Activated CD4-positive, alpha-beta T cell treated with anti-CD3 and anti-CD28 coated beads, Interleukin-2, amount 50 U/mL, for 4 hours (primary cell): Measurements from ENCODE around the gene TMEM40.
"Not testable (repeated sequence)": the region's sequence is repeated elsewhere in the genome, so short reads cannot be mapped to it uniquely, and the experiment has no call there.

Experiments used
- DNase-seq, 2 experiments: peaks; one replicate each; pipeline ENCODE4 v3.0.0-alpha.2; 2020

Gene TMEM40

GRCh38 chr3:12759097-12759679 is at the start of gene TMEM40:
TMEM40 (minus strand) TSS chr3:12759259; CDS start chr3:12749832, 9,427 bp downstream.
- no peak for DNase-seq

DNA sequence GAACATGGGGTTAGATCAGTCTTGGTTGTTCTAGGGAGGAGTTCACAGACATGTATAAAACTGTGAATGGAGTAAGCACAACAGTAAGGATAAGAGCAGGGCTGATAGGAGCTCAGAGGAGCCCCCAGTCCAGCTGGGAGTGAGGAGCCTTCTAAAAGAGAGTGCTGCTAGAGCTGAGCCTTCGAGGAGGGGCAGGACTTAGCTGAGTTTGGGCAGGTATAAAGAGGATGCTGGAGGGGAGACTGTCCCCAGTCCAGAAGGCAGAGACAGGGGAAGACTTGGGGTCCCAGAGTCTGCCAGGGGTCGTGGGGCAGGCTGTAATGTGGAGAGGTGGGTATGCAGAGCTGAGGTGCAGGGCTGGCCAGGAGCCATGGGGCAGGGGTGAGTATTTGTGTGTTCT is 49.5 kb upstream of the TMEM40 start:
- DNase-seq: no peak

GRCh38 chr3:12807601-12808359 is 48.7 kb upstream of the TMEM40 start:
- no peak for DNase-seq

GRCh38 chr3:12807066-12807465 is 48.0 kb upstream of the TMEM40 start:
- no peak for DNase-seq

DNA sequence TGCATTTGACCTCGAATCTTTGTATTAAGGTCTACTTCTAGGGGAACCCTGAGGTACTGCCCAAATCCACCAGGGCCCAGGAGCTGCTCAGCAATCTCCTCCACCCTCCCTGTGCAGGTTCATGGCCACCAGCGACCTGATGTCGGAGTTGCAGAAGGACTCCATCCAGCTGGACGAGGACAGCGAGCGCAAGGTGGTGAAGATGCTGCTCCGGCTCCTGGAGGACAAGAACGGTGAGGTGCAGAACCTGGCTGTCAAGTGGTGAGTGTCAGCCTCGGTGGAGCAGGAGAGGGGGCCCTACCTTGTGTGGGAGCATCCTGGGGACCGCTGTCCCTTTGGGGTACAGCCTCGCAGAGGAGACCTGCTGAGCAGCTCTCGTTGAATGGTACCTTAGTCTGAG is 44.3 kb upstream of the TMEM40 start:
- no peak for DNase-seq

DNA sequence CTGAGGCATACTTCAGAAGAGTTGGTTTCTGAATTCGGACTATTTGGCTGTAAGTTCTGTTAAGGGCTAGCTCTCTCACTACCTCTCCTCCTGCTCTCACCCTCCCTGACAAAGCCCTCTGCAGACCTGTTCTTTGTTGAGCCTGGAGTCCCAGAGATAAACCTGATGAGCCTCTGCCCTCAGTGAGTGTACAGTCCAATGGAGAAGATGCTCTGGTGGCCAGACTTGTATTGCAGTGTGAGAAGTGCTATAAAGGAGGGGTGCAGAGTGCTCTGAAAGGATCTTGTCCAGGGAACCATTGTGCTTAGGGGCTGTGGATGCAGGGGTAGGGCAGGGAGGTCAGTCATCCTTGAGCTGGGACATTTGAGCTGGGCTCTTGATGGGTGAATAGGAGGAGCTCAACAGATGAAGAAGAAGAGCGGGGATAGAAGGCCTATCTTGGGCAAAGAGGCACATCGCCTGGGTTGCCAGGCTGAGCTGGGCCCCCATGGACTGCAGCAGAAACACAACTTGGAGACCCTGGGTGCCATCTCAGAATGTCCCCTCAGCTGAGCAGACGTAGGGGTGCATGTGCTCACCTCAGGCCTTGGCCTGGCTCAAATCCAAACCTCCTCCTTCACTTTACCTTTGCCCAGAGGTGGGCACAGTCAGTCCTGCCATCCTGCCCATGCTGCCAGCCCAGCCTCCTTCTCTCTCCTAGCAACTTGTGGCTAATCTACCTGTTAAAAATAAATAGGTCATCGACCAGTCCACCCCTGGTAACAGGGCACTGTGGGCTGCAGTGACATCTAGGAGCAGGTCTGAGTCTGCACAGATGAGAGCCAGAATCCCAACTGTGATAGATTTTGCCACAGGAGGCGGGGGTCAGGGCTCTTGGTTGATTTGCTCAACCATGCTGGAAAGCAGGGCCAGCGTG is 40.7 kb upstream of the TMEM40 start:
- DNase-seq: no peak

DNA sequence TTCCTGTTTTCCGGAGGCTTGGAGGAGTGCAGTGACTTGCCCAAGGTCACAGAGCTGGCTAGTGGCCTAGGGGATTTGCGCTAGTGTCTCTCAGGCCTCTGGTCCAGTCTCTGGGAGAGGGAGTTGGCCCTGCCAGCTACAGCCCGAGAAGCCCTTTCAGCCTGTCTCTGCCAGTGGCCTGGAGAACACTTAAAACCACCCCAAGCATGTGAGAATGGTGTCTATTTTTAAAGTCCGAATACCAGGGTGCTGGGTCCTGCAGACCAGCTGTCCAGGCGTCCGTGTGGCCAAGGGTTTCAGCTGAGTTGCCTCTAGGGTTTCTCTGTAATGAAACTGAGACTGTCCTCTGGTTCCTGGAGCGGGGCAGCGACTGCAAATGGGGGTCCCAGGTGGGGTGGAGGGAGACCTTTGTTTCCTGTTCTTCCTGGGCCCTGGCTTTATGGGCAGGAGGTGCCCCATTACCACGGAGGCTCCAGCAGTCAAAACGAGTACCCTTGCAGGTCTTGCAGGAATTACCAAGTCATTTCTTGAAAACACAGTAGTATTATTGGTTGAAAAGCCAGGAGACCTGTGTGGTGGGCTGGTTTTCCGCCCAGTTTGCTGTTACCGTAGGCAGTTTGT is 39.6 kb upstream of the TMEM40 start:
- no peak for DNase-seq

GRCh38 chr3:12797892-12798558 is 39.0 kb upstream of the TMEM40 start:
- no peak for DNase-seq

DNA sequence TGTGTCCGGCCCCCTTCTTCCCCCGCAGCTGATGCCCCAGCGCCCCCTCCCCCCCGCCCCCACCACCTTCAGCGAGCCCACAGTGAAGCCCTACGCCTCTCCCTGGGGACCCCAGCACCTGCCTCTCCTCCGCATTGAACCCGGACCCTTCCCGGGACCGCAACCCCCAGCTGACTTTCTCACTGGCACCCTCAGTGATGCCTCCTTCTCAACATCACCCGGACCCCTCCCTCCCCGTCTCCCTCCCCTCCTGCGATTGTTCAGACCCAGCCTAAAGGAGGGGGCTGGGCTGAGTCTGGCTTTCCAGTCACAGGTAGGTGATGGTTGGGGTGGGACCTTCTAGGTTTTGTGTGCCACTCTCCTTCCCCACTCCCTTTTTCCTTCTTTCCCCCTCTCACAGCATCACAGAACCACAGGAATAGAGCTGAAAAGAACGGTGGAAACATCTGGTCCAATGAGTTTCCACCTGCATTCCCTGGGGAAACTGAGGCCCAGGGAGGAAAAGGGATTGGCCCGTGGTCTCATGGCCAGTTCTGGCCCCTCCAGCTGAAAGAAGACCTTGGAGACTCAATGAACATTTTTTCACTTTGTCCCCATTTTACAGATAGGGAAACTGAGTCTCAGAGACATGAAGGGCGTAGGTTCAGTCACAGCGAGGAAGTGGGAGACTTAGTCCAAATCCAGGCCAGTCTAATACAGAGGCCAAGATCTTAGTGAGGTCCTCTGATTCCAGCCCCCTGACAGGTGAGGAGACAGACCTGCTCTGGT is 38.2 kb upstream of the TMEM40 start:
- DNase-seq: no peak

GRCh38 chr3:12796171-12797123 is 37.4 kb upstream of the TMEM40 start, which contains the start of gene CAND2:
CAND2 (plus strand) TSS chr3:12796680; CDS start chr3:12796721, 41 bp downstream.
- peak; percentile 14 to 25 for DNase-seq

- no peak for DNase-seq
Observed at GRCh38 chr3:12793701-12794100, 34.6 kb upstream of the TMEM40 start.

DNA sequence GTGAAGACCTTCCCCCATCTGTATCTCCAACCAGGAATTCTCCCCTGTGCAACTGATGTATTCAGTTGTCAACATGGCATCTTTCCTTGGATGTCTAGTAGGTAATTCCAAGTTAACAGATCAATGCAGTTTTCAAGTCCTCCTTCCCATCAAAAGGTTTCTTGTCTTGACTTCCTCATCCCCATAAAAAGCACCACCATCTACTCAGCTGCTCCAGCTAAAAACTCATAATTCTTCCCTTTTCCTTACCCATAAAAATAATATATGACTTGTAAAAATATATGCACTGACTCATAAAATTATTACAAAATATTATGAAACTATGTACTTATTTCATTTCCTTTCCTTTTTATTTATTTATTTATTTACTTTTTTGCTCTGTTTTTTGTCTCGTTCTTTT is 32.4 kb upstream of the TMEM40 start:
- DNase-seq: no peak

- not testable (repeated sequence) for DNase-seq
Observed at GRCh38 chr3:12787967-12788690, 29.1 kb upstream of the TMEM40 start.

DNA sequence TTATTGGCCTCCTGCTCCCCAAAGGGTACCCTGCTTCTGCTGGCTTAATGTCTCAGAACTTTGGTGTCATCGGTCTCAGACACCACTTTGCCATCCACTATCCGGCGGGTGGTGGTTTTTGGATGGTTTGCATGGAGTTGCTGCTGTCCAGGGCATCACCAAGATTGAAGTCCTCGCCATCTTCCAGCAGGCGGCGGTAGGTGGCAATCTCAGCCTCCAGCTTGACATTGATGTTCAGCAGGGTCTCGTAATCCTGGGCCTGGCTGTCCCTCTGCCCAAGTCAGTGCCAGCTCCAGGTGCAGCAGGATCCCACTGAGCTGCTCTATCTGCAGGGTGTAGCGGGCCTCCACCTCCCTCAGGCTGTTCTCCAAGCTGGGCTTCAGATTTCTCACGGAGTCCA is 28.3 kb upstream of the TMEM40 start:
- DNase-seq: peak; percentile 51 to 55

DNA sequence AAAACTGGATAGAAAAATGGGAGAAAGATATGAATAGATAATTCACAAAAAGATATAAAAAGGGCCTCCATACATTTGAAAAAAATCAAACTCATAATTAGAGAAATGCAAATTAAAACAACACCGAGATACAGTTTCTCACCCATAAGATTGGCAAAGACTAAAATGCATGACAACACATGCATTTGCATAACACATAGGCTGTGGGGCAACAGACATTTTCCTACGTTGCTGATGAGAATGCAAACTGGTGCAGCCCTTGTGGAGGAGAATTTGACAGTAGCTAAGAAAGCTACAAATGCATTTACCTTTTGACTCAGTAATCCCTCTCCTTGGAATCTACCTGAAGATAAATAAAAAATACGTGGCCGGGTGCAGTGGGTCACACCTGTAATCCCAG is 26.0 kb upstream of the TMEM40 start:
- no peak for DNase-seq

DNA sequence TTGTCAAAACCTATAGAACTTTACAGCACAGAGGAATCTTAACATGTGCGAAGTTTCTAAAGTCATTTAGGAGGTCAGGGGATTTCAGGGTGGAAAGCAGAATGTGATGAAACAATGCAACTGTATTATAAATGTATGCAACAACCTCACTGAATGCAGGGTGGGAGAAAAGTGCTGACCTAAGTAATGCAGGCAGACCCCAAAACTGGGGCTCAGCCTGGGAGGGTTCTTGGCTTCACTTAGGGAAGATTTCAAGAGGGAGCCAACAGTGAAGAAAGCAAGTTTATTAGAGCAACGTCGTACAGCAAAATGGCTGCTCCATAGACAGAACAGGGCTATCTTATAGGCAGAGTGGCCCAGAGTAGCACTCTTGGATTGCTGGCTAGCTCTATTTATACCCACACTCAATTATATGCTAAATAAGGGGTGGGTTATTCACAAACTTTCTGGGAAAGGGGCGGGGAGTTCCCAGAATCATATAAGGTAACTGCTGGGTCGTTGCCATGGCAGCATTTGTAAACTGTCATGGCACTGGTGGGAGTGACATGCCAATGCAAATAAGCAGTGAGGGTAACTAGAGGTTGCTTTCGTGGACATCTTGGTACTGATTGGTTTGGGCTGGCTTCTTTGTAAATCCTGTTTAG is 23.2 kb upstream of the TMEM40 start:
- DNase-seq: no peak

DNA sequence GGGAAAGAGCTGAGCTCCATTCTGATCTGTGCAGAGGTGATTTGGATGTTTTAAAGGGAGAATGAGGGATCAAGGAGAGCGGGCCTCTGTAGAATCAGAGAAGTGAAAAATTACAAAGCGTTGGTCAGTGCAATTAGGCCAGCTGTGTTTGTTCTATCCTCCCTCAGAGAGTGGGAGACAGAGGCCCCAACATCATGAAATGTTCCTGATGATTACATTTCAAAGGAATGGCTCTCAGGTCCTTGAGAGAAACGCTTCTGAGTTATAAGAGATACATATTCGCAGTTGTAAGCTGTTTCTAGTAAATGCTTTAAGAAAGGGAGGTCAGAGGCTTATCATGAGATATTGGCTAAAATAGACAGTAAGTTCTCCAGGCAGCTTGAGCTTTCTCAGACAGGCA is 21.7 kb upstream of the TMEM40 start:
- no peak for DNase-seq

- no peak for DNase-seq
Observed at GRCh38 chr3:12777171-12777570, 18.1 kb upstream of the TMEM40 start.

GRCh38 chr3:12775970-12776369 is 16.9 kb upstream of the TMEM40 start:
- not testable (repeated sequence) for DNase-seq
